DOHH2 (cell line): ENCODE data around the gene COTL1.

ENCODE experiments used
- H3F3A ChIP-seq: fragments of 200-600 bp; sonication (generic), shearing (Covaris generic); 2 replicates; pipeline ENCODE4 v1.6.0; 2016; ENCODE audit warnings: antibody characterized with exemption, mild to moderate bottlenecking; ENCODE audit not compliant: control insufficient read depth, insufficient read depth
- H3K27ac ChIP-seq: fragments of 200-600 bp; sonication (generic); 2 replicates; pipeline ENCODE4 v1.5.1; 2014; ENCODE audit warnings: low read depth, mild to moderate bottlenecking, low read length, moderate library complexity
- H3K27me3 ChIP-seq: fragments of 200-600 bp; sonication (generic); 2 replicates; pipeline ENCODE4 v1.6.1; 2014; ENCODE audit warnings: mild to moderate bottlenecking, low read length, mixed read lengths; ENCODE audit not compliant: control insufficient read depth
- H3K36me3 ChIP-seq: fragments of 200-600 bp; sonication (generic); 2 replicates; pipeline ENCODE4 v1.6.1; 2014; ENCODE audit warnings: mild to moderate bottlenecking, low read length, moderate library complexity, mixed read lengths; ENCODE audit not compliant: control insufficient read depth
- H3K4me1 ChIP-seq: fragments of 200-600 bp; sonication (generic); 2 replicates; pipeline ENCODE4 v1.6.1; 2014; ENCODE audit warnings: mild to moderate bottlenecking, low read length, mixed read lengths; ENCODE audit not compliant: control insufficient read depth
- H3K4me2 ChIP-seq: fragments of 200-600 bp; sonication (generic); 2 replicates; pipeline ENCODE4 v1.6.0; 2014; ENCODE audit warnings: mild to moderate bottlenecking, low read length, moderate library complexity
- H3K4me3 ChIP-seq: fragments of 200-600 bp; sonication (generic); 2 replicates; pipeline ENCODE4 v1.5.1; 2014; ENCODE audit warnings: mild to moderate bottlenecking, low read length, mixed read lengths
- H3K79me2 ChIP-seq: fragments of 200-600 bp; sonication (generic); 2 replicates; pipeline ENCODE4 v1.6.1; 2014; ENCODE audit warnings: mild to moderate bottlenecking, low read length, mixed read lengths; ENCODE audit not compliant: control insufficient read depth
- H3K9me2 ChIP-seq: fragments of 200-600 bp; sonication (generic); replicated peaks from 2 replicates; pipeline ENCODE4 v1.6.1; 2014; ENCODE audit warnings: mild to moderate bottlenecking, low read length, mixed read lengths; ENCODE audit not compliant: control insufficient read depth
- H3K9me3 ChIP-seq: fragments of 200-600 bp; sonication (generic); 2 replicates; pipeline ENCODE4 v1.6.1; 2014; ENCODE audit warnings: antibody characterized with exemption, low read length, mixed read lengths; ENCODE audit not compliant: control insufficient read depth, insufficient read depth
- H4K20me1 ChIP-seq: fragments of 200-600 bp; sonication (generic); 2 replicates; pipeline ENCODE4 v1.6.0; 2014; ENCODE audit warnings: low read depth, mild to moderate bottlenecking, antibody characterized with exemption, low read length, moderate library complexity; ENCODE audit not compliant: control insufficient read depth, insufficient read depth
- CTCF ChIP-seq: fragments of 200-600 bp; sonication (generic); IDR thresholded peaks from one replicate; pipeline ENCODE4 v1.5.1; 2014; ENCODE audit warnings: antibody characterized with exemption, mild to moderate bottlenecking, low read depth, low read length; ENCODE audit not compliant: poor library complexity, severe bottlenecking
- EZH2phosphoT487 ChIP-seq: fragments of 200-600 bp; sonication (generic); IDR thresholded peaks from 2 replicates; pipeline ENCODE4 v1.6.1; 2017; ENCODE audit warnings: borderline replicate concordance, mild to moderate bottlenecking, antibody characterized with exemption, low read length, moderate library complexity, mixed read lengths

COTL1 gene

GRCh38 chr16:84589975-84590719 lies 27.7 kb downstream of the COTL1 start:
- H3K27me3 ChIP-seq, result no peaks in the 10 kb centered on the region
- H3K9me2 ChIP-seq, result no peaks in the 10 kb centered on the region
- H3F3A ChIP-seq, result peaks cover 17% of the 10 kb centered on the region
- H3K36me3 ChIP-seq, result peaks cover 66% of the 10 kb centered on the region
- no peak overlapping the region for H3K4me3 ChIP-seq
- peaks cover 1% of the 10 kb centered on the region; the same call in 1 of the 2 replicates for H4K20me1 ChIP-seq
- TF ChIP-seq CTCF (no peak), EZH2phosphoT487 (no peak)
- H3K4me2 ChIP-seq, result no peak overlapping the region
- no peaks in the 10 kb centered on the region for H3K9me3 ChIP-seq
- H3K27ac ChIP-seq, result no peak overlapping the region
- H3K4me1 ChIP-seq, result peaks cover 46% of the 10 kb centered on the region
- peaks cover 73% of the 10 kb centered on the region for H3K79me2 ChIP-seq

GRCh38 chr16:84588991-84589390 lies 28.9 kb downstream of the COTL1 start:
- H3K36me3 ChIP-seq, result peaks cover 74% of the 10 kb centered on the region
- no peak overlapping the region for H3K27ac ChIP-seq
- peaks cover 75% of the 10 kb centered on the region for H3K79me2 ChIP-seq
- H3K4me2 ChIP-seq, result no peak overlapping the region
- peaks cover 13% of the 10 kb centered on the region for H3F3A ChIP-seq
- H3K4me1 ChIP-seq, result peaks cover 34% of the 10 kb centered on the region
- no peak for TF ChIP-seq EZH2phosphoT487
- no peak for TF ChIP-seq CTCF
- no peaks in the 10 kb centered on the region for H3K9me2 ChIP-seq
- H3K27me3 ChIP-seq, result no peaks in the 10 kb centered on the region
- peaks cover 9% of the 10 kb centered on the region; the same call in 1 of the 2 replicates for H4K20me1 ChIP-seq
- H3K9me3 ChIP-seq, result no peaks in the 10 kb centered on the region
- H3K4me3 ChIP-seq, result no peak overlapping the region

GRCh38 chr16:84585886-84586285 lies 32.0 kb downstream of the COTL1 start:
- H3F3A ChIP-seq, result peaks cover 7% of the 10 kb centered on the region
- peak overlapping the region; percentile 51 for H3K4me3 ChIP-seq
- H3K27ac ChIP-seq, result 0 out of 2 replicates have a peak overlapping the region, but pooled peaks have one; percentile 10
- H3K79me2 ChIP-seq, result peaks cover 60% of the 10 kb centered on the region
- peaks cover 9% of the 10 kb centered on the region; the same call in 1 of the 2 replicates for H4K20me1 ChIP-seq
- no peaks in the 10 kb centered on the region for H3K9me3 ChIP-seq
- no peaks in the 10 kb centered on the region for H3K9me2 ChIP-seq
- peaks cover 19% of the 10 kb centered on the region for H3K4me1 ChIP-seq
- H3K36me3 ChIP-seq, result peaks cover 64% of the 10 kb centered on the region
- H3K4me2 ChIP-seq, result peak overlapping the region; percentile 57
- no peaks in the 10 kb centered on the region for H3K27me3 ChIP-seq
- no peak for TF ChIP-seq CTCF
- TF ChIP-seq EZH2phosphoT487, result no peak
